Stomach (tissue), 4 donors: ENCODE results near the gene CDK9.
"Not testable (repeated sequence)": the region's sequence is repeated elsewhere in the genome, so short reads cannot be mapped to it uniquely, and the experiment has no call there.

Experiments
- CTCF ChIP-seq, 7 experiments: fragments of 450-650 bp in 4 of 7; fragments of 200-600 bp in 3 of 7; sonication (generic) in 3 of 7; IDR thresholded peaks; one replicate each; pipeline ENCODE4 v1.5.1; 2016 to 2019; ENCODE audit warnings: antibody characterized with exemption in 7 of 7, control low read depth in 2 of 7, mild to moderate bottlenecking in 1 of 7
- EP300 ChIP-seq: sonication (generic); formaldehyde crosslinking; IDR thresholded peaks from one replicate; pipeline ENCODE4 v1.6.1; 2017; ENCODE audit warnings: antibody characterized with exemption
- POLR2AphosphoS5 ChIP-seq, 3 donors: sonication (generic); formaldehyde crosslinking; IDR thresholded peaks; one replicate each; pipeline ENCODE4 v1.6.1; 2016; ENCODE audit warnings: antibody characterized with exemption in 3 of 3

GRCh38 chr9:127836561-127836960 is 50.7 kb downstream of the CDK9 start:
- TF ChIP-seq CTCF (IDR thresholded peaks at IDR 0.05); EP300; POLR2AphosphoS5 (IDR thresholded peaks at IDR 0.05): not testable (repeated sequence)
